HK-2 (cell line): ENCODE measurements around the gene LIMCH1.
"Not testable (repeated sequence)": the region's sequence is repeated elsewhere in the genome, so short reads cannot be mapped to it uniquely, and the experiment has no call there.

Experiments
- DNase-seq: peaks from one replicate; pipeline ENCODE4 v3.0.0-alpha.2; 2018; ENCODE audit not compliant: unreplicated experiment

LIMCH1 gene

GRCh38 chr4:41723286-41723685 is 185.3 kb downstream of the LIMCH1 start:
- DNase-seq = no peak

- no peak for DNase-seq
These were observed 187.3 kb downstream of the LIMCH1 start for GRCh38 chr4:41725254-41725653.

GRCh38 chr4:41727861-41728572 is 190.1 kb downstream of the LIMCH1 start:
- no peak for DNase-seq

GRCh38 chr4:41728573-41728913 is 190.6 kb downstream of the LIMCH1 start:
- no peak for DNase-seq

- DNase-seq = no peak
These were observed 193.7 kb downstream of the LIMCH1 start for GRCh38 chr4:41731569-41732126.

- no peak for DNase-seq
These were observed 196.4 kb downstream of the LIMCH1 start for GRCh38 chr4:41734371-41734770.

- DNase-seq = not testable (repeated sequence)
These were observed 199.5 kb downstream of the LIMCH1 start for GRCh38 chr4:41737491-41737890.

GRCh38 chr4:41741354-41741753 is 203.4 kb downstream of the LIMCH1 start:
- no peak for DNase-seq

GRCh38 chr4:41744572-41745291 is 206.8 kb downstream of the LIMCH1 start:
- DNase-seq = no peak

GRCh38 chr4:41745292-41746024 is 207.5 kb downstream of the LIMCH1 start:
- no peak for DNase-seq

- DNase-seq = no peak
These were observed 208.1 kb downstream of the LIMCH1 start for GRCh38 chr4:41746025-41746439.

GRCh38 chr4:41746440-41747229 is 208.7 kb downstream of the LIMCH1 start:
- no peak for DNase-seq

- DNase-seq = no peak
These were observed 209.5 kb downstream of the LIMCH1 start for GRCh38 chr4:41747230-41748055.

- DNase-seq = no peak
These were observed 210.2 kb downstream of the LIMCH1 start for GRCh38 chr4:41748074-41748570.

- no peak for DNase-seq
These were observed 210.9 kb downstream of the LIMCH1 start, which contains the start of gene PHOX2B for GRCh38 chr4:41748571-41749475. PHOX2B (minus strand) TSS chr4:41748725; CDS start chr4:41748610, 115 bp downstream.

GRCh38 chr4:41749631-41750039 is 211.7 kb downstream of the LIMCH1 start:
- DNase-seq = no peak
